HG03378 (cell line): ENCODE measurements around the gene DPH5.
"Not testable (repeated sequence)": the region's sequence is repeated elsewhere in the genome, so short reads cannot be mapped to it uniquely, and the experiment has no call there.

Source experiments
- ATAC-seq: cut with Tn5 transposase; IDR thresholded peaks from one replicate; pipeline ENCODE4 v1.9.1; 2021; ENCODE audit warnings: mild to moderate bottlenecking, moderate library complexity; ENCODE audit not compliant: unreplicated experiment

Gene DPH5

DNA sequence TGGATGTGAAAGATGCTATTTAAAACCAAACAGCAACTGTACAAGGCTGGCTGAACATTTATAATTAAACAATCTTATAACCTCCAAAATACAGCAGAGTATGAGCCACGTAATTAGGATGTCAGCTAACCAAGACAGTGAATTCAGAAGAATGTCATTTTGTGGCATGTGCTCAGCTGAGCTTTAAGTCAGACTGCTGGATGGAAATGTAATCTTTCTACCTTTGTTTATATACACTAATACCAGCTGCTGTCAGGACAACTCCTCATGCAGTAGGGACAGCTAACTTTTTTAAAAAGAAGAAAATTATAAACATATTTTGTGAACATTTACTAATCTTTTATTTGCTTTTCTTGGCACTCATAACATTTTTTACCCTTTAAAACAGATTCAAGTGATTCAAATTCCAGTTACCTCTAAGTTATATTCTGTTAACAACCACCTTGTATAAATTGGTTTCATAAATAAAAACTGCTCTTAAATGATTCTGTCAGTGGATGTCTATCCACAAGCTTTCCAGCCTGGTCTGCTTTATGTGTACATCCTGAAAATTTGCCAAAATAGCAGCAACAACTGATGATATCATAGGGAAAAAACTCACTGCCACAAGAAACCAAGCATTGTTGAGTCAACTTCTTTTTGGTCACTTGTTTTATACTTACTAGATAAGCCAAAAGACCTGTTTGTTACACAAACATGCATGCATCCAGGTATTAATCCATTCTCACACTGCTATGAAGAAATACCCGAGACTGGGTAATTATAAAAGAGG, 36.1 kb downstream of the DPH5 start:
- ATAC-seq = no peak

DNA sequence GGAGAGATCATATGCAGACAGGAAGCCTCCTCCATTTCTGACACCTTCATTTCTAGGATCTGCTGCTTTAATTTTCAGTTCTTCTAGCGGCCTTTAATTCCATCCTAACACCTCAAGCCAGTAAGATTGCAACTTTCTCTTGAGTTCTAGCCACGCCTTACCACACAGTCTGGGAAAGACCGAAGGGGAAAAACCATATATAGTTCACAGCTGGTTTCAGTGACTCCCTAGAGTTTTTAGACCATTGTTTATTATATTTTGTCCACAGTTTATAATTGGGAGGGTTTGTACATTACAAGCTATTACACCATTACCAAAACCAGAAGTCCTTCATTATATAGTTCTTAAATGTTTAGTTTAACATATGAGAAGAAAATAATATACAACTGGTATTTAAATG, 37.5 kb downstream of the DPH5 start:
- no peak for ATAC-seq

GRCh38 chr1:100982793-100983192, 42.8 kb downstream of the DPH5 start:
- ATAC-seq = no peak

DNA sequence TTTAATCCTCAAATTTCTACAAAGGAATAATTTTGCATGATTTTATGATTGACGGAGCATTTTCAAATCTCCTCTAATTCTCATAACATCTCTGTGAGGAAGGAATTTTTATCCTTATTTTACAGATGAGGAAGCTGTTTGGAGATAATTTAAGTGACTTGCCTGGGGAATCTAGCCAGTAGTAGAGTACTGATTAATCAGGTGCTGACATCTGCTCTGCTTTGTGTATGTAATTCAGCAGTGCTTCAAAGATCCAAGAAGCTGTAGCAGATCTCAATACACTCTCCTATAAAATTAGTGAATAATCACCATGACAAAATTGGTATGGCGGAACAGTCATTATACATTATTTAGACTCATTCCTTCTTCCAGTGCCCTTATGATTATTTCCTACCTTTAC, 46.0 kb downstream of the DPH5 start:
- ATAC-seq = no peak

- ATAC-seq = no peak
Observed at GRCh38 chr1:100976936-100977335, 48.6 kb downstream of the DPH5 start.

GRCh38 chr1:100972185-100972584, 53.4 kb downstream of the DPH5 start:
- ATAC-seq = no peak

DNA sequence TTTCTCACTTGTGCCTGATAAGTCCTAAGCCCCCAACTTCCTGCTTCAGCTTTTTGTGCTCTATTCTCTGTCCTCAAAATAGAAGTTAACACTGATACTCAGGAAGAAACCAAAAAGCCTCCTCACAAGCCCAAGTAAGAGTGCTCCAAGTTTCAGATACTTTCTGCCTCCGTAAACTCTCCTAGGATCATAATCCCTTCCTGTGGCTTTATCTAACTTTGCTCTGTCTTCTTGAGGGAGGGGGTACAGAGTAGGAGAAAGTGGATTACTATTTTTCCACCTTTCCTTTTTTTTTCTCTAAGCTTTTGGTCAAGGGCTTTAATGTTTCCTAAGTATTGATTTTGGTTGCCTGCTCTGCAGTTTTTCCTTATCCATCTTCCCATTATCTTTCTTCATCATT, 54.6 kb downstream of the DPH5 start:
- no peak for ATAC-seq

- ATAC-seq = no peak
Observed at GRCh38 chr1:100969327-100969726, 56.3 kb downstream of the DPH5 start.

GRCh38 chr1:100968621-100969020, 57.0 kb downstream of the DPH5 start:
- no peak for ATAC-seq

- no peak for ATAC-seq
Observed at GRCh38 chr1:100960098-100960497, 65.5 kb downstream of the DPH5 start.

- ATAC-seq = no peak
Observed at GRCh38 chr1:100959502-100960060, 66.0 kb downstream of the DPH5 start.

GRCh38 chr1:100955322-100955721, 70.3 kb downstream of the DPH5 start:
- no peak for ATAC-seq

- no peak for ATAC-seq
Observed at GRCh38 chr1:100953960-100954730, 71.4 kb downstream of the DPH5 start.

- not testable (repeated sequence) for ATAC-seq
Observed at GRCh38 chr1:100952970-100953369, 72.6 kb downstream of the DPH5 start.

- no peak for ATAC-seq
Observed at GRCh38 chr1:100952104-100952745, 73.4 kb downstream of the DPH5 start.

DNA sequence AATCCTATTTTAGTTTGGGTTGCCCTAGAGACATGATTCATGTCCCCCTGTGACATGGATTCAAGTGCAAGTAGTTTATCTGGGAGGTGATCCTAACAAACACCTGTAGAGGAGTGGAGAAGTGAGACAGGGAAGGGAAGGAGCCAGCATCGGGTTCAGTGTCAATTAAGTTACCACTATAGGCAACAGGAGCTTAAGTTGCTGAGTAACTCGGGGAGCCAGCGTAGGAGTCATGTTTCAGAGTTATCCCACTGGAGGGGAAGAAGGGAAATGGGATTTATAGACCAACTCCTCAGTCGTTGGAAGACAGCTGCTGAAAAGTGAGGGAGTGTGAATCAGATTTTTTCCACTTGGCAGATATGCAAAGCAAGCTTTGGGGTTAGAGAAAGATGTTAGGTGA, 74.8 kb downstream of the DPH5 start:
- ATAC-seq = no peak

- ATAC-seq = no peak
Observed at GRCh38 chr1:100950337-100950736, 75.2 kb downstream of the DPH5 start.

GRCh38 chr1:100949515-100950158, 75.9 kb downstream of the DPH5 start:
- ATAC-seq = peak; percentile 85

- ATAC-seq = not testable (repeated sequence)
Observed at GRCh38 chr1:100948721-100949405, 76.7 kb downstream of the DPH5 start.

DNA sequence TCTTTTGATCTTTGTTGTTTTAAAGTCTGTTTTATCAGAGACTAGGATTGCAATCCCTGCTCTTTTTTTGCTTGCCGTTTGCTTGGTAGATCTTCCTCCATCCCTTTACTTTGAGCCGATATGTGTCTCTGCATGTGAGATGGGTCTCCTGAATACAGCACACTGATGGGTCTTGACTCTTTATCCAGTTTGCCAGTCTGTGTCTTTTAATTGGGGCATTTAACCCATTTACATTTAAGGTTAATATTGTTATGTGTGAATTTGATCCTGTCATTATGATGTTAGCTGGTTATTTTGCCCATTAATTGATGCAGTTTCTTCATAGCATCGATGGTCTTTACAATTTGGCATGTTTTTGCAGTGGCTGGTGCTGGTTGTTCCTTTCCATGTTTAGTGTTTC, 77.8 kb downstream of the DPH5 start:
- not testable (repeated sequence) for ATAC-seq
